ENCODE measurements around the gene PRR36.
A peak's percentile ranks its signal among the peaks of the same experiment; 100 is the strongest.

Gene PRR36

GRCh38 chr19:7912144-7912696 lies 38.0 kb upstream of the PRR36 start:
- peak in 1 of 2 donors; percentile 16 for DNase-seq
- intact Hi-C loops (cut with DNase I; ENCODE audit: low total_unique reads), result no loop called here
- H3K36me3 ChIP-seq, result peaks cover 41 to 56% (median 53%) of the 10 kb centered on the region in 3 donors

GRCh38 chr19:7911508-7912143 lies 37.4 kb upstream of the PRR36 start:
- intact Hi-C loops (cut with DNase I; ENCODE audit: low total_unique reads), result no loop called here
- no peak for DNase-seq
- no peak for TF ChIP-seq CTCF (IDR thresholded peaks at IDR 0.05)
- Histone ChIP-seq H3K9me3 (no peaks in the 10 kb centered on the region), H3K27me3 (peaks cover 0 to 43% of the 10 kb centered on the region in 2 donors), H3K36me3 (peaks cover 41 to 57% (median 54%) of the 10 kb centered on the region in 3 donors), H3K4me3 (no peak overlapping the region), H3K27ac (no peak overlapping the region), H3K4me1 (peaks cover 0 to 23% (median 16%) of the 10 kb centered on the region in 4 donors)

More at GRCh38 chr19:7912144-7912696, 38.0 kb upstream of the PRR36 start:
- peaks cover 0 to 49% of the 10 kb centered on the region in 2 donors for H3K27me3 ChIP-seq
- no peak for TF ChIP-seq CTCF (IDR thresholded peaks at IDR 0.05)
- H3K27ac ChIP-seq, result no peak overlapping the region
- no peak overlapping the region for H3K4me3 ChIP-seq
- H3K9me3 ChIP-seq, result no peaks in the 10 kb centered on the region
- peaks cover 0 to 28% (median 21%) of the 10 kb centered on the region in 4 donors for H3K4me1 ChIP-seq

GRCh38 chr19:7910321-7911161 lies 36.4 kb upstream of the PRR36 start:
- H3K27ac ChIP-seq, result no peak overlapping the region

GRCh38 chr19:7909471-7910067 lies 35.4 kb upstream of the PRR36 start:
- DNase-seq, result peak in 1 of 2 donors; percentile 61
- Histone ChIP-seq H3K4me3 (no peak overlapping the region), H3K9me3 (no peaks in the 10 kb centered on the region), H3K4me1 (peaks cover 0 to 32% (median 23%) of the 10 kb centered on the region in 4 donors), H3K27ac (no peak overlapping the region), H3K36me3 (peaks cover 41 to 68% (median 62%) of the 10 kb centered on the region in 3 donors), H3K27me3 (peaks cover 0 to 22% of the 10 kb centered on the region in 2 donors)
- intact Hi-C loops (cut with DNase I; ENCODE audit: low total_unique reads), result no loop called here
- TF ChIP-seq CTCF (IDR thresholded peaks at IDR 0.05), result no peak

More at GRCh38 chr19:7910321-7911161, 36.4 kb upstream of the PRR36 start:
- no peak for TF ChIP-seq CTCF (IDR thresholded peaks at IDR 0.05)
- no peaks in the 10 kb centered on the region for H3K9me3 ChIP-seq
- intact Hi-C loops (cut with DNase I; ENCODE audit: low total_unique reads), result no loop called here
- DNase-seq, result peak in 1 of 2 donors; percentile 57
- H3K27me3 ChIP-seq, result peaks cover 0 to 32% of the 10 kb centered on the region in 2 donors
- H3K4me3 ChIP-seq, result no peak overlapping the region
- H3K4me1 ChIP-seq, result peaks cover 0 to 23% (median 15%) of the 10 kb centered on the region in 4 donors
- peaks cover 41 to 68% (median 62%) of the 10 kb centered on the region in 3 donors for H3K36me3 ChIP-seq

- Histone ChIP-seq H3K4me1 (peaks cover 0 to 36% (median 27%) of the 10 kb centered on the region in 4 donors), H3K27ac (no peak overlapping the region), H3K27me3 (peaks cover 0 to 18% of the 10 kb centered on the region in 2 donors), H3K36me3 (peaks cover 41 to 68% (median 62%) of the 10 kb centered on the region in 3 donors), H3K4me3 (no peak overlapping the region), H3K9me3 (no peaks in the 10 kb centered on the region)
- intact Hi-C loops (cut with DNase I; ENCODE audit: low total_unique reads), result no loop called here
- peak in 1 of 2 donors; percentile 61 for DNase-seq
- no peak for TF ChIP-seq CTCF (IDR thresholded peaks at IDR 0.05)
Measured at GRCh38 chr19:7908742-7909461, 34.7 kb upstream of the PRR36 start.
